Vagina (tissue), 2 donors: ENCODE results near the gene AKAP6.

ENCODE experiments used
- CTCF ChIP-seq, 3 experiments: fragments of 450-650 bp in 2 of 3; fragments of 200-600 bp in 1 of 3; sonication (generic) in 1 of 3; IDR thresholded peaks; one replicate each; pipeline ENCODE4 v1.5.1; 2017 to 2019; ENCODE audit warnings: antibody characterized with exemption in 3 of 3, mild to moderate bottlenecking in 2 of 3, moderate library complexity in 2 of 3
- POLR2AphosphoS5 ChIP-seq, 2 donors: sonication (generic); formaldehyde crosslinking; IDR thresholded peaks; one replicate each; pipeline ENCODE4 v1.9.0; 2017; ENCODE audit warnings: antibody characterized with exemption in 2 of 2, mild to moderate bottlenecking in 2 of 2, low read depth in 1 of 2; ENCODE audit not compliant: insufficient read depth in 1 of 2

DNA sequence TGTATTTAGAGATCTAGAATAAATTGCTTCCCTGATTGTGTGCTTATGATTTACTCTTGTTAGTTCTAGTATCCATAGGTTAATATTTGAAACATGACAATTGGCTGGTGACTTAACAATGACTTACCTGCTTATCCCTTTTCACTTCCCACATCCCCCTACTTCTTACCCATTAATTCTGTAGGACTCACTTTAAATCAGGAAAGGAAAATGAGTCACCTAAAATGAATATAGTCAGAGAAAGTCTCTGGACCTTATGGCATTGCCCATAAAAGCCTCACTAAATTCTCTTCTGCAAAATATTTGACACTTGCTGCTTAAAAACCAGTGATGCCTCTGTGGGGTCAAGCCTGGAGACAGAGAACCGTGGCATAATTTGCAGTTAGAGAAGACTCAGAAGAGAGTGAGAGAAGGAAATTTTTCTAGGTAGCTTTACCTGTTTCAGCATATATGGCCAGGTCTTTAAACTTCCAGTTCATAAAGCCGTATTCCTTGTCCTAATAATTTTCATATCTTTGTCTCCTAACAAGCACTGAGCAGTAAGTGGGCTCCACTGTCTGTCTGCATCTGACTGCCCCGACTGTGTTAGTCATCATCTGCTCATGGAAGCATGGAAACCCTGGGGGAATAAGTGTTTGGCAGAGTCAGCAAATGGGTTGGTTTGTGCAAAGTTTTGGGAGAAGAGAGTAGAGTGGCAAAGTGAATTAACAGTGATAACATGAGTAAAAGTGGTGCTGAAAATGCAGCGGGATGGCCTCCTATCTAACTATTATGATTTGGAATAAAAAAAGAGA lies 294.4 kb downstream of the AKAP6 start:
- no peak for TF ChIP-seq POLR2AphosphoS5 (IDR thresholded peaks at IDR 0.05; ENCODE audit: insufficient read depth in 1 of 2, low read depth in 1 of 2)
- no peak for TF ChIP-seq CTCF (IDR thresholded peaks at IDR 0.05)
